PC-3 (cell line): ENCODE data around the gene THEMIS.

Experiments used
- CTCF ChIP-seq: fragments of 300-600 bp; sonication (generic); conservative IDR thresholded peaks from 2 replicates; pipeline ENCODE4 v1.5.1; 2017; ENCODE audit warnings: antibody characterized with exemption, low read depth, mild to moderate bottlenecking, low read length
- EZH2 ChIP-seq: fragments of 300-600 bp; sonication (generic); IDR thresholded peaks from one replicate; pipeline ENCODE4 v1.6.1; 2017; ENCODE audit warnings: antibody characterized with exemption, mild to moderate bottlenecking, low read length; ENCODE audit not compliant: unreplicated experiment
- EZH2phosphoT487 ChIP-seq: fragments of 300-600 bp; sonication (generic); IDR thresholded peaks from 2 replicates; pipeline ENCODE4 v1.6.1; 2018; ENCODE audit warnings: mild to moderate bottlenecking, antibody characterized with exemption, low read length, borderline replicate concordance

- TF ChIP-seq CTCF (no peak), EZH2 (no peak), EZH2phosphoT487 (no peak)
These were observed 182.2 kb downstream of the THEMIS start for GRCh38 chr6:127718694-127719093.
